ENCODE data around the gene GPC5. TPM values are rescaled to one million over a fixed set of nuclear protein-coding genes. Genes with fewer than 3 reads are reported as not detected.
"Not testable (repeated sequence)": the region's sequence is repeated elsewhere in the genome, so short reads cannot be mapped to it uniquely, and the experiment has no call there.

GPC5 gene
- total RNA-seq, 1 donor from 2014 or later = 0.24 TPM

GRCh38 chr13:91896547-91896946 is 498.1 kb downstream of the GPC5 start:
- TF ChIP-seq, protein P1, sequence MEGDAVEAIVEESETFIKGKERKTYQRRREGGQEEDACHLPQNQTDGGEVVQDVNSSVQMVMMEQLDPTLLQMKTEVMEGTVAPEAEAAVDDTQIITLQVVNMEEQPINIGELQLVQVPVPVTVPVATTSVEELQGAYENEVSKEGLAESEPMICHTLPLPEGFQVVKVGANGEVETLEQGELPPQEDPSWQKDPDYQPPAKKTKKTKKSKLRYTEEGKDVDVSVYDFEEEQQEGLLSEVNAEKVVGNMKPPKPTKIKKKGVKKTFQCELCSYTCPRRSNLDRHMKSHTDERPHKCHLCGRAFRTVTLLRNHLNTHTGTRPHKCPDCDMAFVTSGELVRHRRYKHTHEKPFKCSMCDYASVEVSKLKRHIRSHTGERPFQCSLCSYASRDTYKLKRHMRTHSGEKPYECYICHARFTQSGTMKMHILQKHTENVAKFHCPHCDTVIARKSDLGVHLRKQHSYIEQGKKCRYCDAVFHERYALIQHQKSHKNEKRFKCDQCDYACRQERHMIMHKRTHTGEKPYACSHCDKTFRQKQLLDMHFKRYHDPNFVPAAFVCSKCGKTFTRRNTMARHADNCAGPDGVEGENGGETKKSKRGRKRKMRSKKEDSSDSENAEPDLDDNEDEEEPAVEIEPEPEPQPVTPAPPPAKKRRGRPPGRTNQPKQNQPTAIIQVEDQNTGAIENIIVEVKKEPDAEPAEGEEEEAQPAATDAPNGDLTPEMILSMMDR (IDR thresholded peaks at IDR 0.05) = no peak
- ChIA-PET POLR2A (no interaction called here), CTCF (no interaction called here)
- intact Hi-C loops (cut with micrococcal nuclease) = no loop called here
- no peak for ATAC-seq (ENCODE audit: low read depth)
- H3K4me1 Mint-ChIP-seq = no peaks in the 10 kb centered on the region
- peaks cover 7% of the 10 kb centered on the region for H3K9me3 Mint-ChIP-seq
- H3K36me3 Mint-ChIP-seq (ENCODE audit: low read depth) = no peaks in the 10 kb centered on the region
- no peak overlapping the region for H3K4me3 Mint-ChIP-seq
- no peak overlapping the region for H3K27ac Mint-ChIP-seq
- DNase-seq = no peak
- H3K27me3 Mint-ChIP-seq = no peaks in the 10 kb centered on the region

DNA sequence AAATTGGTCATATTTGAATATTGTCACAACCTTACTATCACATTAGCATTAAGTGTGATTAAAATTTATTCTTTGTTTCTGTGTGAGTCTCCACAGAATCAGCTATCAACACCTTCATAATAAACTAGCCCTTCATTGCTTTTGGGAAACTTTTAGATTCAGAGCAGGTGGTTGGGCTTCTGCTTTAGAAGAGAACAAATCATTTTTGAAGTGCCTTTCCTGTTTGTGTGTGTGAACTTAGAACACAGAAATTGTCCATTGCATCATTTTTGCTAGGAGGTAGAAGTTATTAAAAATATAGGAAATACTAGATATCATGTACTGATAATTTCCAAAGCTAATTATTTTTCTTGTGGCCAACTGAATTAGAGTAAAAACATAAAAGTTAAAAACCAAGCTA is 500.6 kb downstream of the GPC5 start:
- DNase-seq; H3K4me1 Mint-ChIP-seq; H3K27me3 Mint-ChIP-seq; H3K4me3 Mint-ChIP-seq; POLR2A ChIA-PET; intact Hi-C loops (cut with micrococcal nuclease); H3K36me3 Mint-ChIP-seq (ENCODE audit: low read depth); H3K27ac Mint-ChIP-seq; ATAC-seq (ENCODE audit: low read depth); H3K9me3 Mint-ChIP-seq; CTCF ChIA-PET: not testable (repeated sequence)

DNA sequence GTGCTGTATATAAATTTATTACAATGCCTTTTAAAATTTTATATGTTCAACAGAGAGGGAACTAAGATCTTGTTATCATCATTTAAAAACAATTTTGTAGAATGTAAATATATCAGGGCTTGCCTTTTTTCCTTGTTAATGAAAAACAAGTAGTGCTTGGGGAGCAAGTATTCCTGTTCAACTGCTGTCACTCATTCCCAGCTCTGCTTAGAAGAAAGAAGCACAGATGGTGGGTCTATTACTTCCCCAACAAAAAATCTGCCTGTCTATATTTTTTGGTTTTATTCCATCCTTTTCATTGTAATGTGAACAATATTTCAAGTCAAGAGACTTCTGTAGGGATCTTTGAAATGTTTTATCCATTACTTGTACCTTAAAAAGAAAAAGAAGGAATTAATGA is 503.9 kb downstream of the GPC5 start:
- no peak for ATAC-seq (ENCODE audit: low read depth)
- DNase-seq = no peak
- no peaks in the 10 kb centered on the region for H3K27me3 Mint-ChIP-seq
- TF ChIP-seq, protein P1 (IDR thresholded peaks at IDR 0.05) = no peak
- ChIA-PET POLR2A (no interaction called here), CTCF (no interaction called here)
- no peaks in the 10 kb centered on the region for H3K9me3 Mint-ChIP-seq
- intact Hi-C loops (cut with micrococcal nuclease) = no loop called here
- H3K4me3 Mint-ChIP-seq = no peak overlapping the region
- no peak overlapping the region for H3K27ac Mint-ChIP-seq
- H3K36me3 Mint-ChIP-seq (ENCODE audit: low read depth) = no peaks in the 10 kb centered on the region
- H3K4me1 Mint-ChIP-seq = peaks cover 4% of the 10 kb centered on the region

- POLR2A ChIA-PET = no interaction called here
- CTCF ChIA-PET = no interaction called here
- intact Hi-C loops (cut with micrococcal nuclease) = no loop called here
These were observed 505.6 kb downstream of the GPC5 start for GRCh38 chr13:91904005-91904404.

GRCh38 chr13:91904597-91904996 is 506.2 kb downstream of the GPC5 start:
- POLR2A ChIA-PET = no interaction called here
- H3K36me3 Mint-ChIP-seq (ENCODE audit: low read depth) = no peaks in the 10 kb centered on the region
- TF ChIP-seq, protein P1 (IDR thresholded peaks at IDR 0.05) = no peak
- peaks cover 4% of the 10 kb centered on the region for H3K4me1 Mint-ChIP-seq
- intact Hi-C loops (cut with micrococcal nuclease) = no loop called here
- ATAC-seq (ENCODE audit: low read depth) (no peak), DNase-seq (no peak)
- H3K9me3 Mint-ChIP-seq = no peaks in the 10 kb centered on the region
- no peaks in the 10 kb centered on the region for H3K27me3 Mint-ChIP-seq
- no peak overlapping the region for H3K4me3 Mint-ChIP-seq
- H3K27ac Mint-ChIP-seq = no peak overlapping the region
- CTCF ChIA-PET = no interaction called here

More at GRCh38 chr13:91904005-91904404, 505.6 kb downstream of the GPC5 start:
- no peak overlapping the region for H3K4me3 Mint-ChIP-seq
- H3K27ac Mint-ChIP-seq = no peak overlapping the region
- no peak for ATAC-seq (ENCODE audit: low read depth)
- peaks cover 4% of the 10 kb centered on the region for H3K4me1 Mint-ChIP-seq
- no peaks in the 10 kb centered on the region for H3K36me3 Mint-ChIP-seq (ENCODE audit: low read depth)
- DNase-seq = no peak
- no peaks in the 10 kb centered on the region for H3K9me3 Mint-ChIP-seq
- no peaks in the 10 kb centered on the region for H3K27me3 Mint-ChIP-seq
- TF ChIP-seq, protein P1 (IDR thresholded peaks at IDR 0.05) = no peak

DNA sequence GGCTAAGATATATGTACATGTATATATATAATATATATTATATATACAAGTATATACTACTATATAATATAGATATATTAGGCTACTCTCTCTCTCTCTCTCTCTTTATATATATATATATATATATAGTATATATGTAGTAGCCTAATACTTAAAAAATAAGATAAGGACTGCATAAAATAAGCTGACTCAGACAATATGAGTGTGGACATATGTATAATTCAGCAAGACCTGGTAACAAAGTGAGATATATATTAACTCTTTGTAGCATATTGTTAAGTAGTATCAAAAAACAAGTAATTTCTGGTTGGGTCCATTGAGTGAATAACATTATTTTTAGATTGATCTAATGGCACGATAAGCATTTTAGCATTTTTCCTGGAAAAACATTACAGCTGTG is 509.0 kb downstream of the GPC5 start:
- ChIA-PET POLR2A (no interaction called here), CTCF (no interaction called here)
- H3K36me3 Mint-ChIP-seq (ENCODE audit: low read depth) = no peaks in the 10 kb centered on the region
- no peaks in the 10 kb centered on the region for H3K27me3 Mint-ChIP-seq
- DNase-seq (no peak), ATAC-seq (ENCODE audit: low read depth) (no peak)
- H3K4me1 Mint-ChIP-seq = peaks cover 4% of the 10 kb centered on the region
- intact Hi-C loops (cut with micrococcal nuclease) = no loop called here
- TF ChIP-seq, protein P1 (IDR thresholded peaks at IDR 0.05) = no peak
- no peak overlapping the region for H3K27ac Mint-ChIP-seq
- H3K9me3 Mint-ChIP-seq = no peaks in the 10 kb centered on the region
- no peak overlapping the region for H3K4me3 Mint-ChIP-seq
